HepG2 (cell line): Measurements from ENCODE around the gene F7. TPM values are rescaled to one million over a fixed set of nuclear protein-coding genes. Genes with fewer than 3 reads are reported as not detected.
"Not testable (repeated sequence)": the region's sequence is repeated elsewhere in the genome, so short reads cannot be mapped to it uniquely, and the experiment has no call there.

Experiments
- ATAC-seq: fragments of 200-7000 bp; cut with Tn5 transposase; 3 replicates; pipeline ENCODE4 v1.9.1; 2020; ENCODE audit warnings: mild to moderate bottlenecking, moderate library complexity
- BruUV-seq: library from RNA; stranded (reverse); fragments of 400-500 nt; replicated peaks from 2 replicates; lab custom pipeline; 2021; lab: Mats Ljungman, UMichigan
- CTCF ChIA-PET: fragments of 300-600 bp; formaldehyde crosslinking; extraction: SDS; loops from one replicate; lab custom pipeline; 2021; ENCODE audit warnings: low total read pairs, inconsistent platforms, low intra/inter-chr PET ratio; lab: Yijun Ruan, JAX
- POLR2A ChIA-PET: fragments of 350-600 bp; sonication (Branson Sonifier 250); formaldehyde crosslinking; loops from one replicate; lab custom pipeline; 2020; ENCODE audit warnings: antibody characterized with exemption, inconsistent platforms; lab: Yijun Ruan, JAX
- DNase-seq: peaks from one replicate; pipeline ENCODE4 v3.0.0-alpha.2; 2015; ENCODE audit warnings: low spot score
- FAIRE-seq: peaks from 3 replicates; lab custom pipeline; 2011; peaks lifted over from hg19 to GRCh38; lab: Jason Lieb, UNC
- H2AFZ ChIP-seq: one replicate; pipeline ENCODE4 v1.6.1; 2011; ENCODE audit warnings: low read length, inconsistent platforms
- H3K27ac ChIP-seq: fragments of 300-600 bp; 3 replicates; pipeline ENCODE4 v1.8.0; 2011; ENCODE audit warnings: mixed run types, mild to moderate bottlenecking, mixed read lengths, low read length, inconsistent platforms; ENCODE audit not compliant: insufficient read depth; ENCODE audit errors: extremely low read length
- H3K27me3 ChIP-seq, 2 experiments: fragments of 200-600 bp in 1 of 2; 2 replicates in 1 of 2; 3 replicates in 1 of 2; pipeline versions ENCODE4 v1.6.0 to v1.8.0; 2011; ENCODE audit warnings: low read length in 2 of 2, mild to moderate bottlenecking in 2 of 2, moderate library complexity in 2 of 2, inconsistent platforms in 1 of 2; ENCODE audit not compliant: insufficient read depth in 2 of 2, control insufficient read depth in 1 of 2
- H3K36me3 ChIP-seq, 2 experiments: fragments of 200-600 bp in 1 of 2; replicated peaks in 1 of 2; 2 replicates in 1 of 2; 3 replicates in 1 of 2; pipeline versions ENCODE4 v1.5.1 to v1.8.0; 2011; ENCODE audit warnings: low read length in 2 of 2, inconsistent platforms in 1 of 2; ENCODE audit not compliant: insufficient read depth in 2 of 2, control insufficient read depth in 1 of 2
- H3K4me1 ChIP-seq: 2 replicates; pipeline ENCODE4 v1.5.1; 2012; ENCODE audit warnings: low read length, inconsistent platforms; ENCODE audit not compliant: insufficient read depth
- H3K4me2 ChIP-seq: 2 replicates; pipeline ENCODE4 v1.6.0; 2011; ENCODE audit warnings: low read depth, low read length, inconsistent platforms
- H3K4me3 ChIP-seq, 3 experiments: fragments of 200-600 bp in 1 of 3; sonication (generic), shearing (Covaris generic) in 1 of 3; replicated peaks in 1 of 3; 2 replicates each; pipeline ENCODE4 v1.5.1; 2011 to 2016; ENCODE audit warnings: low read length in 3 of 3, inconsistent platforms in 2 of 3, low read depth in 2 of 3, mild to moderate bottlenecking in 2 of 3, control low read depth in 1 of 3, mixed read lengths in 1 of 3; ENCODE audit not compliant: insufficient read depth in 1 of 3
- H3K79me2 ChIP-seq: one replicate; pipeline ENCODE4 v1.6.1; 2011; ENCODE audit warnings: low read length, inconsistent platforms; ENCODE audit not compliant: insufficient read depth
- H3K9ac ChIP-seq: 2 replicates; pipeline ENCODE4 v1.6.0; 2011; ENCODE audit warnings: mild to moderate bottlenecking, low read depth, low read length, inconsistent platforms; ENCODE audit not compliant: insufficient read depth
- H3K9me3 ChIP-seq: 2 replicates; pipeline ENCODE4 v1.5.1; 2012; ENCODE audit warnings: mild to moderate bottlenecking, low read length
- H4K20me1 ChIP-seq: 2 replicates; pipeline ENCODE4 v1.6.0; 2011; ENCODE audit warnings: inconsistent platforms, mild to moderate bottlenecking, low read length, moderate library complexity; ENCODE audit not compliant: insufficient read depth
- GTF3A ChIP-seq: sonication (generic); formaldehyde crosslinking; conservative IDR thresholded peaks from 2 replicates; pipeline ENCODE4 v1.4.0; 2020; ENCODE audit warnings: mild to moderate bottlenecking, missing genetic modification reagents
- HNF4G ChIP-seq, 2 experiments: sonication (generic) in 1 of 2; formaldehyde crosslinking in 1 of 2; IDR thresholded peaks; 2 replicates each; pipeline versions ENCODE4 v1.4.0 to v1.6.1; 2011 to 2020; ENCODE audit warnings: borderline replicate concordance in 2 of 2, low read depth in 2 of 2, mild to moderate bottlenecking in 2 of 2, low read length in 1 of 2, missing genetic modification reagents in 1 of 2, moderate library complexity in 1 of 2
- HNRNPL ChIP-seq: fragments of 200-400 bp; formaldehyde crosslinking; IDR thresholded peaks from 2 replicates; pipeline ENCODE4 v1.6.1; 2017; ENCODE audit warnings: mild to moderate bottlenecking, low read depth, low read length
- NCOA1 ChIP-seq: sonication (generic); formaldehyde crosslinking; IDR thresholded peaks from 2 replicates; pipeline ENCODE4 v1.9.0; 2021; ENCODE audit warnings: missing genetic modification reagents
- THAP11 ChIP-seq: IDR thresholded peaks from 2 replicates; pipeline ENCODE4 v1.6.1; 2016; ENCODE audit warnings: missing biosample characterization, missing genetic modification reagents
- TP53 ChIP-seq: sonication (generic); formaldehyde crosslinking; conservative IDR thresholded peaks from 2 replicates; pipeline ENCODE4 v1.4.0; 2020; ENCODE audit warnings: missing genetic modification reagents
- ZIK1 ChIP-seq: sonication (generic); formaldehyde crosslinking; IDR thresholded peaks from 2 replicates; pipeline ENCODE4 v1.5.0; 2020; ENCODE audit warnings: mild to moderate bottlenecking, low read depth, missing genetic modification reagents, borderline replicate concordance
- ZNF766 ChIP-seq: sonication (generic); formaldehyde crosslinking; IDR thresholded peaks from 2 replicates; pipeline ENCODE4 v1.5.0; 2020; ENCODE audit warnings: missing genetic modification reagents, borderline replicate concordance
- WGBS: methylation state at CpG from one replicate; pipeline ENCODE4 v1.1.6; 2017; ENCODE audit warnings: low lambda C conversion rate; 5-methylcytosine and 5-hydroxymethylcytosine counted together
- in situ Hi-C: cut with HindIII; loops from 2 replicates; pipeline ENCODE4 v1.10.0; 2017; ENCODE audit warnings: low pct_unique_long_range_greater_than_20kb; ENCODE audit not compliant: extremely low pct_ligation_motif_present
- intact Hi-C: fragments of 100-400 bp; cut with micrococcal nuclease; formaldehyde crosslinking; loops from one replicate; pipeline ENCODE4 v1.10.0; 2022; ENCODE audit not compliant: unreplicated experiment
- polyA plus RNA-seq, 8 experiments: library from polyadenylated mRNA; depleted of rRNA in 3 of 8; stranded (reverse) in 7 of 8; unstranded in 1 of 8; fragments of >200 nt; fragmentation: Illumina TruSeq in 4 of 8; extraction: Trizol in 4 of 8; gene quantifications; 2 replicates each; pipeline versions ENCODE4 v1.2.1 to v1.2.3, GENCODE V29; 2011 to 2016; ENCODE audit warnings: low read depth in 4 of 8, missing spikeins in 1 of 8, mixed read lengths in 1 of 8; ENCODE audit not compliant: insufficient read depth in 1 of 8
- total RNA-seq, 5 experiments: library from RNA; depleted of rRNA; stranded (reverse); fragments of >200 nt; fragmentation: Illumina TruSeq; extraction: Trizol; gene quantifications; 2 replicates each; pipeline ENCODE4 v1.2.3, GENCODE V29; 2016; ENCODE audit warnings: low read depth in 1 of 5
- TF ChIP-seq, protein P1 (sequence below): sonication (generic); formaldehyde crosslinking; IDR thresholded peaks from 2 replicates; pipeline ENCODE4 v1.4.0; 2020; ENCODE audit warnings: missing genetic modification reagents
- TF ChIP-seq, protein P2 (sequence below): sonication (generic); formaldehyde crosslinking; IDR thresholded peaks from 2 replicates; pipeline ENCODE4 v1.5.1; 2020; ENCODE audit warnings: mild to moderate bottlenecking, missing genetic modification reagents, moderate library complexity

F7 gene
- total and polyA plus RNA-seq, 2 of the 13 experiments (the other 11 are each of a cell fraction or from before 2014, with no cell fraction given) = 12.6 to 26.5 TPM

DNA sequence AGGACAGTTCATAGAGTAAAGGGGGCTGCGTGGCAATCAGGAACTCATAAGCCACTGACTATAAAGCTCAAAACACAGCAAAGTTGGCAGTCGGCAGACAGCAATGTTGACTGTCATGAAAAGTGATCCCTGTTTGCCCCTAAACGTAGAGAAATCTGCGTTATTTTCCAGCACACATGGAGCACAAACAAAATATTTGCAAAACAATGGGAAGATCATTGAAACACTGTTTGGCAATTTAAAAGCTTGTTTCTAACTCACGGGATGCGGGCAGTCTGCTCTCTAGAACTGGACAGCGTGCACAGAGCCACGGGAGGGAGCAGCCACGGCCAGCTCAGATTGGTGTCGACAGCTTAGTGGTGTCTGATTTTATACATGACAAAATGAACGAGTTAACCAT, 6.4 kb upstream of the F7 start (continued):
- TF ChIP-seq ZIK1 (CRISPR knock-in tag) (no peak), NCOA1 (CRISPR knock-in tag) (no peak), THAP11 (CRISPR knock-in tag) (no peak), HNRNPL (no peak), ZNF766 (CRISPR knock-in tag) (no peak), HNF4G (IDR thresholded peaks at IDR 0.05; ENCODE audit: borderline replicate concordance, low read depth, low read length) (no peak), HNF4G (CRISPR knock-in tag; IDR thresholded peaks at IDR 0.05; ENCODE audit: borderline replicate concordance, low read depth) (no peak), TP53 (CRISPR knock-in tag) (no peak), GTF3A (CRISPR knock-in tag) (no peak)

DNA sequence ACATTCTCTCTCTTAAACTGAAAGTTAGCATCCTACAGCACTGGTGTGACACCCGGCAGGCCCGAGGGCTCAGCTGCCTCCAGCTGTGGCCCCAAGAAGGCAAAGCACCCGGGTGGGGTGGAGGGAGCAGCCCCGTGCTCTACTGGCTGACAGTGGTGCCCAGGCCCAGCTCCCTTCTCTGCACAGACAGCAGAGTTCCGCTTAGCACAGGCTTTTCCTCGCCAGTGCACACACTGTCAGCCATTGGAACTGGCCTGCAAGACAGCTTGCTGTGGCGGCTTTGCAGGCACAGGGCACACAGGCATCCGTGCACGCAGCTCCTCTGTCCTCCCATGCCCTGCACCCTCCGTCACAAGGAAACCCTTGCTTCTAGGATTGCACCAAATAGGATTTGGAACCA, 3.3 kb upstream of the F7 start:
- DNase-seq, H3K79me2 ChIP-seq, H3K27ac ChIP-seq, FAIRE-seq, H2AFZ ChIP-seq, H3K36me3 ChIP-seq, BruUV-seq, H3K27me3 ChIP-seq, H4K20me1 ChIP-seq, H3K4me3 ChIP-seq, intact Hi-C loops, H3K9me3 ChIP-seq, H3K9ac ChIP-seq, in situ Hi-C loops, CTCF ChIA-PET: not testable (repeated sequence)
- TF ChIP-seq, protein P1, sequence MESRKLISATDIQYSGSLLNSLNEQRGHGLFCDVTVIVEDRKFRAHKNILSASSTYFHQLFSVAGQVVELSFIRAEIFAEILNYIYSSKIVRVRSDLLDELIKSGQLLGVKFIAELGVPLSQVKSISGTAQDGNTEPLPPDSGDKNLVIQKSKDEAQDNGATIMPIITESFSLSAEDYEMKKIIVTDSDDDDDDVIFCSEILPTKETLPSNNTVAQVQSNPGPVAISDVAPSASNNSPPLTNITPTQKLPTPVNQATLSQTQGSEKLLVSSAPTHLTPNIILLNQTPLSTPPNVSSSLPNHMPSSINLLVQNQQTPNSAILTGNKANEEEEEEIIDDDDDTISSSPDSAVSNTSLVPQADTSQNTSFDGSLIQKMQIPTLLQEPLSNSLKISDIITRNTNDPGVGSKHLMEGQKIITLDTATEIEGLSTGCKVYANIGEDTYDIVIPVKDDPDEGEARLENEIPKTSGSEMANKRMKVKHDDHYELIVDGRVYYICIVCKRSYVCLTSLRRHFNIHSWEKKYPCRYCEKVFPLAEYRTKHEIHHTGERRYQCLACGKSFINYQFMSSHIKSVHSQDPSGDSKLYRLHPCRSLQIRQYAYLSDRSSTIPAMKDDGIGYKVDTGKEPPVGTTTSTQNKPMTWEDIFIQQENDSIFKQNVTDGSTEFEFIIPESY (CRISPR knock-in tag) = 0 out of 2 replicates have a peak, but pooled peaks have one; percentile 16
- TF ChIP-seq, protein P2, sequence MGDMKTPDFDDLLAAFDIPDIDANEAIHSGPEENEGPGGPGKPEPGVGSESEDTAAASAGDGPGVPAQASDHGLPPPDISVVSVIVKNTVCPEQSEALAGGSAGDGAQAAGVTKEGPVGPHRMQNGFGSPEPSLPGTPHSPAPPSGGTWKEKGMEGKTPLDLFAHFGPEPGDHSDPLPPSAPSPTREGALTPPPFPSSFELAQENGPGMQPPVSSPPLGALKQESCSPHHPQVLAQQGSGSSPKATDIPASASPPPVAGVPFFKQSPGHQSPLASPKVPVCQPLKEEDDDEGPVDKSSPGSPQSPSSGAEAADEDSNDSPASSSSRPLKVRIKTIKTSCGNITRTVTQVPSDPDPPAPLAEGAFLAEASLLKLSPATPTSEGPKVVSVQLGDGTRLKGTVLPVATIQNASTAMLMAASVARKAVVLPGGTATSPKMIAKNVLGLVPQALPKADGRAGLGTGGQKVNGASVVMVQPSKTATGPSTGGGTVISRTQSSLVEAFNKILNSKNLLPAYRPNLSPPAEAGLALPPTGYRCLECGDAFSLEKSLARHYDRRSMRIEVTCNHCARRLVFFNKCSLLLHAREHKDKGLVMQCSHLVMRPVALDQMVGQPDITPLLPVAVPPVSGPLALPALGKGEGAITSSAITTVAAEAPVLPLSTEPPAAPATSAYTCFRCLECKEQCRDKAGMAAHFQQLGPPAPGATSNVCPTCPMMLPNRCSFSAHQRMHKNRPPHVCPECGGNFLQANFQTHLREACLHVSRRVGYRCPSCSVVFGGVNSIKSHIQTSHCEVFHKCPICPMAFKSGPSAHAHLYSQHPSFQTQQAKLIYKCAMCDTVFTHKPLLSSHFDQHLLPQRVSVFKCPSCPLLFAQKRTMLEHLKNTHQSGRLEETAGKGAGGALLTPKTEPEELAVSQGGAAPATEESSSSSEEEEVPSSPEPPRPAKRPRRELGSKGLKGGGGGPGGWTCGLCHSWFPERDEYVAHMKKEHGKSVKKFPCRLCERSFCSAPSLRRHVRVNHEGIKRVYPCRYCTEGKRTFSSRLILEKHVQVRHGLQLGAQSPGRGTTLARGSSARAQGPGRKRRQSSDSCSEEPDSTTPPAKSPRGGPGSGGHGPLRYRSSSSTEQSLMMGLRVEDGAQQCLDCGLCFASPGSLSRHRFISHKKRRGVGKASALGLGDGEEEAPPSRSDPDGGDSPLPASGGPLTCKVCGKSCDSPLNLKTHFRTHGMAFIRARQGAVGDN = peak; percentile 34; the same call in 1 of the 2 replicates
- WGBS = 26% methylated on average over 3 of the region's 10 CpGs
- peak; percentile 36 for ATAC-seq
- POLR2A ChIA-PET = interaction anchor here (1.3 to 4.6 kb wide), 2 partner anchors 21 to 48 kb away, joined by 4 to 71 read pairs; partner anchors contain the start of gene F10
- H3K4me2 ChIP-seq = peak overlapping the region; percentile 39; the same call in 1 of the 2 replicates
- peaks cover 39% of the 10 kb centered on the region for H3K4me1 ChIP-seq
